HG03103 (cell line): ENCODE measurements around the gene TMED3.
"Not testable (repeated sequence)": the region's sequence is repeated elsewhere in the genome, so short reads cannot be mapped to it uniquely, and the experiment has no call there.

Experiments used
- ATAC-seq: cut with Tn5 transposase; IDR thresholded peaks from one replicate; pipeline ENCODE4 v1.9.1; 2021; ENCODE audit warnings: low read depth; ENCODE audit not compliant: unreplicated experiment

TMED3 gene

DNA sequence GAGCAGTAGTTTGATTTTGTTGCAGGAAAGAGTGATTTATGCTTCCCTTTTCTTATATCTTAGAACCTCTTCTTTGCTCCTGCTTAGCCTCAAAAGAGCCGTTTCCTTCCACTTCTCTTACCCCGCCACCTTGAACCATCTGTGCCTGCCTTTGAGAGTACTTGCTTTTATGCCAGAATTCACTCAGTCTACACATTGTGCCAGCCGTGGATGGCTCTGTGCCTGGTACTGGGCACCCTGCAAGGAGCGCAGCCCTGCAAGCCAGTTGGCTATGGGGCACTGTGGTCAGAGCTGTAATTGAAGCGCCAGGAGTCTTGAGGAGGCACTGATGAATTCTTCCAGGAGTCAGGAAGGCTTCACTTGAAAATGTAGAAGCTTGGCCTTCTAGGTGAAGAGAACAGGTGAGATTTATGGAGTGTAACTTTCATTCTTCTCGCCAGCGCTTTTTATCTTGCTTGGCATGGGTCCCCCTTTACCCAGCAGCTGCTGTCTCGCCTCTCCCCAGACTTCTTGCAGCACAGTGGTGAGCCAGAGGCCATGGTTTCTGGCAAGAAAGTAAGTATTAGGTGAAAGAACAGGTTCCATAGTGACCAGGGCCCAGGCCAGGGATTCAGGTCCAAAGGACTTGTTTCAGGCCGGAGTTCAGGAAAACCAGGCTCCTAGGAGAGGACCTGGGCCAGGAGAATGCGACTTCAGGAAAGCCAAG is 4.9 kb downstream of the TMED3 start:
- no peak for ATAC-seq

GRCh38 chr15:79316864-79317263 is 6.0 kb downstream of the TMED3 start:
- no peak for ATAC-seq

DNA sequence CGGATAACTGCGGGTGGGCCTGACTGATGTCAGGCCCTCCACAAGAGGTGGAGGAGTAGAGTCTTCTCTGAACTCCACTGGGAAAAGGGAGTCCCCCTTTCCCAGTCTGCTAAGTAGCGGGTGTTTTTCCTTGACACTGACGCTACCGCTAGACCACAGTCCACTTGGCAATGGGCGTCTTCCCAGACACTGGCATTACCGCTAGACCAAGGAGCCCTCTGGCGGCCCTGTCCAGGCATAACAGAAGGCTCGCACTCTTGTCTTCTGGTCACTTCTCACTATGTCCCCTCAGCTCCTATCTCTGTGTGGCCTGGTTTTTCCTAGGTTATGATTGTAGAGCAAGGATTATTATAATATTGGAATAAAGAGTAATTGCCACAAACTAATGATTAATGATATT is 9.1 kb downstream of the TMED3 start:
- ATAC-seq = not testable (repeated sequence)

DNA sequence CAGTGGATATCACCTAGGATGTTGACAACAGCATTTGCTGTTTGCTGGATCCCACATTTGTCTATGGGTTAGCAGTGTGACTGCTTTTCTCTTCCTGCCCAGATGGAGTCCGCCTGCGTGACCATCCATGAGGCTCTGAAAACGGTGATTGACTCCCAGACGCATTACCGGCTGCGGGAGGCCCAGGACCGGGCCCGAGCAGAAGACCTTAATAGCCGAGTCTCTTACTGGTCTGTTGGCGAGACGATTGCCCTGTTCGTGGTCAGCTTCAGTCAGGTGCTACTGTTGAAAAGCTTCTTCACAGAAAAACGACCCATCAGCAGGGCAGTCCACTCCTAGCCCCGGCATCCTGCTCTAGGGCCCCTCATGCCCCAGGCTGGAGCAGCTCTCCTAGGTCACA is 11.0 kb downstream of the TMED3 start:
- ATAC-seq = no peak

GRCh38 chr15:79322306-79322705 is 11.4 kb downstream of the TMED3 start:
- no peak for ATAC-seq

DNA sequence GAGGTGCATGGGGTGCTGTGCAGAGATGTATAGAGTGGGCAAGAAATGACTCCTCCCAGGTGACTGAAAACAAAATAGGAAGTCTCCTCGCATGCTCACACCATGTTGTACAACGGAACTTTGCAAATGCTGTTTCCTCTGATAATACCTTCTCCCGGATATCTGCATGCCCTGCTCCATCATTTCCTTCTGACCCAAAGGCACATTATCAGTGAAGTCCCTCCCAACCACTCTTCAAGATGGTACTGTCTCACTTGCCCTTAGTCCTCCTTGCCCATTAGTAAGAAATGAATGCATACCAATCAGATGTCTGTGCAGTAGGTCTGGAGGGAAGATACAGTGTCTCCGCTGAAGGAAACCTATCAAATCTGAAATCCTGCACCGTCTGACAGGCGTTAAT is 12.0 kb downstream of the TMED3 start:
- no peak for ATAC-seq

DNA sequence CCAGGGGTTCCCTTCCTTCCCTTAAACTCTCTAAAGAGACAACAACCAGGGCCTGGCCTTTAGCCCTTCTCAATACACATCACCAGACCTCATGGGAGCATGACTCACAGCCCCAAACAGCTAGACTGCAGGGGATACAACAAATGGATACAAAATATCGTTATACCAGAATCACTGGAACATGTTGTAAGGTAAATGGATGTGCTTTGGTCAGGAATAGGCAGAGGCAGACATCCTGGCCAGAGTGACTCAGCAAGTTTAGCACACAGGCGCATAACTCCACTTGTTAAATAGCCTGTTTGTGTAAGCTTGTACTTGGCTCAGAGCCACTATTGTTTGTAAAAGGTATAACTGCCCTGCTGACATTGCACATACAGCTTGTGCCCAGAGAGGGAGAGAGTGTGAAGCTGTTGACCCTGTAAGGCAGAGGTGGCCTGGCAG is 18.3 kb downstream of the TMED3 start:
- no peak for ATAC-seq

DNA sequence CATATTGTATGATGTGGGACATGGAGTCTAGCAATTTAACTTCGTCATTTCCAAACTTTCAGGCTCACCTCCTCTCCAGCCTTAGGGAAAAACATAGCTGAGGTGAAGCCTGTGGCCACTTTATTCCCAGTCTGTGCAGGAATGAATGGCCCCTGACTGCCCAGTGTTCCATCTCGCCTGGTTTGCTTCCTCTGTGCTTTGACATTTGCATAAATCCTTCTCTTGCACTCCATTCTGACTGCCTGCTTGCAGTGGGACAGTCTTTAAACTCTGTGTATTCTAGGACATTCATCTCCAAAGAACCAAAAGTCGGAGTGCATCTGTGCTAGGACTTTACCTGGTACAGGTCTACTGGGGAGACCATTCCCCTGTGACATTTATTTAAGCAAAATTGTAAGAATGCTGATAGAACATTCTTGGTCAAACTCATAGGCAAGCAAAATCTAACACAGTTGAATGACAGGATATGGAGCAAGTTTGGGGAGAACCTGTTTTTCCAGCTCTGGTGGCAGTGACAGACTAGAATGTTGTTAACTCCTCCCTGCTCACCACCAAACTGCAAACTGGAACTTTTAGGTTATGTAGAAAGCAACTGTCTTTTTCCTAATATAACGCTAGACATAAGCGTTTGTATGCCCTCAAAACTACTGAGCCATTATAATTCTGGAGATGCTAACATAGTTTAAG is 22.1 kb downstream of the TMED3 start:
- ATAC-seq = no peak

DNA sequence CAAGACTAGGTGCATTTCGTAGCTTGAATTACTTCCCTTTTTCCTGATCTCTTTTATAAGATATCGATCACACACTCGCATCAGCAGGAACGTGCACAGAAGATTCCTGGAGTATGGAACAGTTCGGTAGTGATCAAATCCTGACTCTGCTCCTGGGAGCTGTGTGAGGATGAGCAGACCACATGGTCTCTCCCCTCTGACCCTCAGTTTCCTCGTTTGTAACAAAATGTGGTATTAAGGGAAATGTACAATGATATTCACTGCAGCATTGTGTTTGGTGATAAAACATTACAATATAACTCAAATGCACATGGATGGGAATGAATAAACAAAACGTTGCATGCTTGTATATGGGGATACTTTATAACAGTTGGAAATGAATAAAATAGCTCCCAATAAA is 26.7 kb downstream of the TMED3 start:
- ATAC-seq = no peak

GRCh38 chr15:79339588-79340314 is 28.8 kb downstream of the TMED3 start:
- ATAC-seq = no peak

GRCh38 chr15:79340315-79340602 is 29.3 kb downstream of the TMED3 start:
- ATAC-seq = no peak

DNA sequence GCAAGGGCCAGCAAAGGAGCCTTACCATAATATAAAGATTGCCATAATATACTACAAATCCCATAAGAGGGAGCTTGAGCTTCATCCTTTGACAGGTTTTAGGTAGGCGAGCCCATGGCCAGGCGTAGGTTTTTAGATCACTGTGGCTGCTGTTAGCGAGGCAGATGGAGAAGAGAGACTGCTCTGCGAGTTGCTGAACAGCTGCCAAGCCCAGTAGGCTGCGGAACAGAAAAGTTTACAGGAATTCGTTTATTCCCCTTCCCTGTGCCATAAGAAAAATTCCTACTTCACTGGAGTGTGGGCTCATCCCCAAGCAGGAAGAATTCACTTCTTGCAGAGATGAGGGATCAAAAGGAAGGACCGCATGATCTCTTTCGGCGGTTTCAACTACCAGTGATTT is 30.5 kb downstream of the TMED3 start:
- no peak for ATAC-seq

- no peak for ATAC-seq
Observed at GRCh38 chr15:79349525-79349924, 38.6 kb downstream of the TMED3 start.

GRCh38 chr15:79352206-79352605 is 41.3 kb downstream of the TMED3 start:
- ATAC-seq = no peak

GRCh38 chr15:79357566-79357965 is 46.7 kb downstream of the TMED3 start:
- no peak for ATAC-seq

- no peak for ATAC-seq
Observed at GRCh38 chr15:79358069-79358468, 47.2 kb downstream of the TMED3 start.

- no peak for ATAC-seq
Observed at GRCh38 chr15:79364571-79365240, 53.8 kb downstream of the TMED3 start.

GRCh38 chr15:79365765-79366164 is 54.9 kb downstream of the TMED3 start:
- no peak for ATAC-seq

GRCh38 chr15:79366691-79367090 is 55.8 kb downstream of the TMED3 start:
- no peak for ATAC-seq

DNA sequence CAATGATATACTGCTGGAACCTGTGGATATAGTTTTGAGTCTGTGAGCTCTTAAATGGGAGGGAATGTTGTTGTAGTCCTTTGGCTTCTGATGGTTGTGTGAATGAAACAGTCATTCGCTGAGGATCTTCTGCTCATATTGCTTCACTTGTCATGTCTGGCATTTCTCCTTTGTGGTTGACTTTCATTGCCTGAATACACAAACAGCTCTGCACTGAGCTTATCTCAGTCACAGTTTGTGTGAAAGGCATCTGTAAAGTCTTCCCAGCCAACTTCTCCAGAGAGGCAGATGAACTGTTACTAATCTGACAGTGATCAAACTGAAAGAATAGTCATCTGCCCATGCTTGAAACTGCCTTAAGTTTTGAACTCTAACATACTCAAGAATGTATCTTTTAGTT is 59.8 kb downstream of the TMED3 start:
- no peak for ATAC-seq

GRCh38 chr15:79371591-79371990 is 60.7 kb downstream of the TMED3 start:
- ATAC-seq = no peak
